Measurements from ENCODE around the gene ZSWIM8.
"Not testable (repeated sequence)": the region's sequence is repeated elsewhere in the genome, so short reads cannot be mapped to it uniquely, and the experiment has no call there.

The ZSWIM8 gene

GRCh38 chr10:73787031-73787800 is 1.8 kb downstream of the ZSWIM8 start:
- POLR2A ChIA-PET: interaction anchor here (1.0 to 2.0 kb wide), 2 partner anchors 14 kb away, joined by 3 to 12 read pairs; a partner anchor contains a TSS
- H3K27me3 ChIP-seq (replicated peaks in 2 of 5; ENCODE audit: control insufficient read depth in 4 of 5, insufficient read depth in 5 of 5, low read length in 4 of 5); H3K4me3 ChIP-seq (ENCODE audit: control insufficient read depth in 1 of 7, extremely low read depth in 1 of 7, insufficient read depth in 4 of 7, low read depth in 2 of 7, low read length in 6 of 7); DNase-seq; H3K9me3 ChIP-seq (ENCODE audit: control extremely low read depth in 1 of 5, control insufficient read depth in 4 of 5, insufficient read depth in 2 of 5, low read depth in 1 of 5, low read length in 4 of 5): not testable (repeated sequence)
- Histone ChIP-seq H3K27ac (ENCODE audit: insufficient read depth in 1 of 2, low read depth in 1 of 2, low read length in 2 of 2, poor library complexity in 1 of 2, severe bottlenecking in 2 of 2) (peak overlapping the region in 1 of 2 experiments; percentile 85), H3K36me3 (ENCODE audit: control insufficient read depth in 4 of 4, insufficient read depth in 4 of 4, low read length in 3 of 4) (peaks cover 14 to 35% (median 27%) of the 10 kb centered on the region in 4 experiments), H3K4me1 (ENCODE audit: control extremely low read depth in 1 of 4, control insufficient read depth in 4 of 4, insufficient read depth in 4 of 4, low read length in 3 of 4) (peaks cover 15 to 33% (median 23%) of the 10 kb centered on the region in 4 experiments)
- WGBS (ENCODE audit: insufficient coverage): over 99% methylated on average over 10 of the region's 21 CpGs
- CTCF ChIA-PET: interaction anchor here (0.7 to 2.8 kb wide), 7 partner anchors 13 to 375 kb away, joined by 3 to 11 read pairs (median 5); no protein-coding TSS in a partner anchor

- Histone ChIP-seq H3K27ac (ENCODE audit: insufficient read depth in 1 of 2, low read depth in 1 of 2, low read length in 2 of 2, poor library complexity in 1 of 2, severe bottlenecking in 2 of 2) (no peak overlapping the region), H3K4me3 (ENCODE audit: control insufficient read depth in 1 of 7, extremely low read depth in 1 of 7, insufficient read depth in 4 of 7, low read depth in 2 of 7, low read length in 6 of 7) (no peak overlapping the region), H3K36me3 (ENCODE audit: control insufficient read depth in 4 of 4, insufficient read depth in 4 of 4, low read length in 3 of 4) (peaks cover 14 to 54% (median 42%) of the 10 kb centered on the region in 4 experiments), H3K4me1 (ENCODE audit: control extremely low read depth in 1 of 4, control insufficient read depth in 4 of 4, insufficient read depth in 4 of 4, low read length in 3 of 4) (peaks cover 4 to 19% (median 16%) of the 10 kb centered on the region in 4 experiments), H3K9me3 (ENCODE audit: control extremely low read depth in 1 of 5, control insufficient read depth in 4 of 5, insufficient read depth in 2 of 5, low read depth in 1 of 5, low read length in 4 of 5) (no peaks in the 10 kb centered on the region), H3K27me3 (replicated peaks in 2 of 5; ENCODE audit: control insufficient read depth in 4 of 5, insufficient read depth in 5 of 5, low read length in 4 of 5) (no peaks in the 10 kb centered on the region)
- 97% methylated on average over 16 of the region's 17 CpGs for WGBS (ENCODE audit: insufficient coverage)
- POLR2A ChIA-PET: no interaction called here
- CTCF ChIA-PET: interaction anchor here (1.4 to 1.7 kb wide), 2 partner anchors 12 to 20 kb away, joined by 4 to 5 read pairs; no protein-coding TSS in a partner anchor
- no peak for DNase-seq
Observed at GRCh38 chr10:73788864-73789658, 3.7 kb downstream of the ZSWIM8 start.

- POLR2A ChIA-PET: no interaction called here
- 98% methylated on average over 6 of the region's 10 CpGs for WGBS (ENCODE audit: insufficient coverage)
- H3K27ac ChIP-seq (ENCODE audit: insufficient read depth in 1 of 2, low read depth in 1 of 2, low read length in 2 of 2, poor library complexity in 1 of 2, severe bottlenecking in 2 of 2): no peak overlapping the region
- CTCF ChIA-PET: interaction anchor here (1.4 kb wide), 1 partner anchor 20 kb away, joined by 4 read pairs; no protein-coding TSS in a partner anchor
- H3K4me1 ChIP-seq (ENCODE audit: control extremely low read depth in 1 of 4, control insufficient read depth in 4 of 4, insufficient read depth in 4 of 4, low read length in 3 of 4): peaks cover 4 to 16% (median 13%) of the 10 kb centered on the region in 4 experiments
- H3K4me3 ChIP-seq (ENCODE audit: control insufficient read depth in 1 of 7, extremely low read depth in 1 of 7, insufficient read depth in 4 of 7, low read depth in 2 of 7, low read length in 6 of 7): no peak overlapping the region
- DNase-seq: no peak
- peaks cover 18 to 60% (median 48%) of the 10 kb centered on the region in 4 experiments for H3K36me3 ChIP-seq (ENCODE audit: control insufficient read depth in 4 of 4, insufficient read depth in 4 of 4, low read length in 3 of 4)
- no peaks in the 10 kb centered on the region for H3K27me3 ChIP-seq (replicated peaks in 2 of 5; ENCODE audit: control insufficient read depth in 4 of 5, insufficient read depth in 5 of 5, low read length in 4 of 5)
- no peaks in the 10 kb centered on the region for H3K9me3 ChIP-seq (ENCODE audit: control extremely low read depth in 1 of 5, control insufficient read depth in 4 of 5, insufficient read depth in 2 of 5, low read depth in 1 of 5, low read length in 4 of 5)
Observed at GRCh38 chr10:73789659-73790055, 4.3 kb downstream of the ZSWIM8 start.

- Histone ChIP-seq H3K27ac (ENCODE audit: insufficient read depth in 1 of 2, low read depth in 1 of 2, low read length in 2 of 2, poor library complexity in 1 of 2, severe bottlenecking in 2 of 2) (no peak overlapping the region), H3K36me3 (ENCODE audit: control insufficient read depth in 4 of 4, insufficient read depth in 4 of 4, low read length in 3 of 4) (peaks cover 21 to 72% (median 57%) of the 10 kb centered on the region in 4 experiments), H3K4me3 (ENCODE audit: control insufficient read depth in 1 of 7, extremely low read depth in 1 of 7, insufficient read depth in 4 of 7, low read depth in 2 of 7, low read length in 6 of 7) (no peak overlapping the region), H3K27me3 (replicated peaks in 2 of 5; ENCODE audit: control insufficient read depth in 4 of 5, insufficient read depth in 5 of 5, low read length in 4 of 5) (no peaks in the 10 kb centered on the region), H3K9me3 (ENCODE audit: control extremely low read depth in 1 of 5, control insufficient read depth in 4 of 5, insufficient read depth in 2 of 5, low read depth in 1 of 5, low read length in 4 of 5) (no peaks in the 10 kb centered on the region), H3K4me1 (ENCODE audit: control extremely low read depth in 1 of 4, control insufficient read depth in 4 of 4, insufficient read depth in 4 of 4, low read length in 3 of 4) (peaks cover 4 to 12% (median 9%) of the 10 kb centered on the region in 4 experiments)
- 98% methylated on average over 22 of the region's 22 CpGs for WGBS (ENCODE audit: insufficient coverage)
- no peak for DNase-seq
- POLR2A ChIA-PET: no interaction called here
- CTCF ChIA-PET: no interaction called here
Observed at GRCh38 chr10:73790886-73791625, 5.7 kb downstream of the ZSWIM8 start.

GRCh38 chr10:73791871-73792400 is 6.5 kb downstream of the ZSWIM8 start:
- no peak overlapping the region for H3K27ac ChIP-seq (ENCODE audit: insufficient read depth in 1 of 2, low read depth in 1 of 2, low read length in 2 of 2, poor library complexity in 1 of 2, severe bottlenecking in 2 of 2)

GRCh38 chr10:73793456-73793855 is 8.1 kb downstream of the ZSWIM8 start:
- Histone ChIP-seq H3K27me3 (replicated peaks in 2 of 5; ENCODE audit: control insufficient read depth in 4 of 5, insufficient read depth in 5 of 5, low read length in 4 of 5) (no peaks in the 10 kb centered on the region), H3K27ac (ENCODE audit: insufficient read depth in 1 of 2, low read depth in 1 of 2, low read length in 2 of 2, poor library complexity in 1 of 2, severe bottlenecking in 2 of 2) (no peak overlapping the region), H3K36me3 (ENCODE audit: control insufficient read depth in 4 of 4, insufficient read depth in 4 of 4, low read length in 3 of 4) (peaks cover 21 to 93% (median 75%) of the 10 kb centered on the region in 4 experiments), H3K9me3 (ENCODE audit: control extremely low read depth in 1 of 5, control insufficient read depth in 4 of 5, insufficient read depth in 2 of 5, low read depth in 1 of 5, low read length in 4 of 5) (no peaks in the 10 kb centered on the region), H3K4me3 (ENCODE audit: control insufficient read depth in 1 of 7, extremely low read depth in 1 of 7, insufficient read depth in 4 of 7, low read depth in 2 of 7, low read length in 6 of 7) (no peak overlapping the region), H3K4me1 (ENCODE audit: control extremely low read depth in 1 of 4, control insufficient read depth in 4 of 4, insufficient read depth in 4 of 4, low read length in 3 of 4) (no peaks in the 10 kb centered on the region)
- WGBS (ENCODE audit: insufficient coverage): 96% methylated on average over 4 of the region's 5 CpGs
- ChIA-PET CTCF (interaction anchor here (1.1 to 1.8 kb wide), 4 partner anchors 8 to 53 kb away, joined by 3 to 4 read pairs (median 3); partner anchors contain the start of gene ZSWIM8), POLR2A (interaction anchor here (1.5 kb wide), 1 partner anchor 8 kb away, joined by 6 read pairs; the partner anchor contains the start of gene ZSWIM8)
- DNase-seq: no peak

More at GRCh38 chr10:73791871-73792400, 6.5 kb downstream of the ZSWIM8 start:
- Histone ChIP-seq H3K4me1 (ENCODE audit: control extremely low read depth in 1 of 4, control insufficient read depth in 4 of 4, insufficient read depth in 4 of 4, low read length in 3 of 4) (peaks cover 0 to 6% (median 2%) of the 10 kb centered on the region in 4 experiments), H3K36me3 (ENCODE audit: control insufficient read depth in 4 of 4, insufficient read depth in 4 of 4, low read length in 3 of 4) (peaks cover 21 to 80% (median 64%) of the 10 kb centered on the region in 4 experiments), H3K4me3 (ENCODE audit: control insufficient read depth in 1 of 7, extremely low read depth in 1 of 7, insufficient read depth in 4 of 7, low read depth in 2 of 7, low read length in 6 of 7) (no peak overlapping the region), H3K9me3 (ENCODE audit: control extremely low read depth in 1 of 5, control insufficient read depth in 4 of 5, insufficient read depth in 2 of 5, low read depth in 1 of 5, low read length in 4 of 5) (no peaks in the 10 kb centered on the region), H3K27me3 (replicated peaks in 2 of 5; ENCODE audit: control insufficient read depth in 4 of 5, insufficient read depth in 5 of 5, low read length in 4 of 5) (no peaks in the 10 kb centered on the region)
- WGBS (ENCODE audit: insufficient coverage): 99% methylated on average over 26 of the region's 26 CpGs
- POLR2A ChIA-PET: no interaction called here
- no peak for DNase-seq
- CTCF ChIA-PET: interaction anchor here (0.6 to 1.8 kb wide), 3 partner anchors 12 to 55 kb away, joined by 3 to 5 read pairs (median 4); no protein-coding TSS in a partner anchor
